ENCODE measurements around the gene GNG4. TPM values are rescaled to one million over a fixed set of nuclear protein-coding genes. Genes with fewer than 3 reads are reported as not detected.

Gene GNG4
- total RNA-seq (not detected), polyA plus RNA-seq (ENCODE audit: insufficient read length in 6 of 6) (1 to 10 TPM; 1.1 to 3.2 (median 2.0) TPM)
- long read RNA-seq, donor 1 = 0 reads
- long read RNA-seq, donor 2, full-length matches to known transcripts = 3 of 3 reads
- long read RNA-seq, donor 2, partial matches to known transcripts = 0 of 3 reads
- long read RNA-seq, donor 2, other reads (novel, unspliced or antisense) = 0 of 3 reads
- long read RNA-seq, donor 3, full-length matches to known transcripts = 1 of 1 reads
- long read RNA-seq, donor 3, partial matches to known transcripts = 0 of 1 reads
- long read RNA-seq, donor 3, other reads (novel, unspliced or antisense) = 0 of 1 reads
- long read RNA-seq, donor 4 = 0 reads
- long read RNA-seq, donor 5 = 0 reads
- long read RNA-seq, donor 6 = 0 reads
- long read RNA-seq, donor 7 = 0 reads
- long read RNA-seq, donor 8 = 0 reads
- long read RNA-seq, donor 9 = 0 reads
- long read RNA-seq, donor 10 = 0 reads
- long read RNA-seq, donor 11, full-length matches to known transcripts = 53 of 53 reads
- long read RNA-seq, donor 11, partial matches to known transcripts = 0 of 53 reads
- long read RNA-seq, donor 11, other reads (novel, unspliced or antisense) = 0 of 53 reads
- long read RNA-seq, donor 12 = 0 reads

DNA sequence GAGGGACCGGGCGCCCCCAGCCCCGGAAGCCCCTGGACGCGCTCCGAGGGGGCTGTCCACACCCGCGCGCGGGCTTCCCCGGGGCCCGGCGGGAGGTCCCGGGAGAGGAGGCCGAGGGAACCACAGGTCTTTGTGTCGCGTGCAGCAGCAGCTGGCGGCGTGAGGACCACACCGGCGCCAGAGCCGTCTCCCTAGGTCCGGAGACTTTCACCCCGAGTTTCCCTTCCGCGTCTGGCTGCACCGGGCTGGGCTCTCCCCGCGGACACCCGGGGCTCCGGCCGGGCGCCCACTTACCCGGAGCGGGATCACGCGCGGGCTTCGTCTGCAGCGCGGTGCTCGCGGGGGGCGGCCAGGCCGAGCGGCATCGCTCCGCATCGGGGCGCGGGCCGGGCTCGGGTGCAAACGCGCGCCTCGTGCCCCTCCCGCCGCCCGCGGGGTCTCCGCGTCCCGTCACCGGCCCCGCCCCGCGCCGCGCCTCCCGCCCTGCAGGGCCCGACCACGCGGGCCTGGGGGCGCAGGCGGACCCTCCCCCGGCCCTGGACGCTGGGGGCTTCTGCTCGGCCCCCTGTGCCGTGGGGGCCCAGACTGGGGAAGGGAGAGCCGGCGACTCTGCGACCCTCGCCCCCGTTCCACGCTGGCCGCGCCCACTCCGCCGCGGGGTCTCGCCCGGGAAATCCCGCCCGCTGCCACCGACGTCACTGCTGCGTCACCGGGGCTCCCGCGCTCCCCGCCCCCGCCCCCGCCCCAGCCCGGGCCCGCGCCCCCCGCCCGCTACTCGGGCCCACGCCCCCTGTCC, at the start of gene GNG4:
GNG4 (minus strand) TSS at position 417 of the 796 bp plus-strand sequence. CDS start 65,946 bp downstream, outside the sequence.
- TF ChIP-seq, protein P1, sequence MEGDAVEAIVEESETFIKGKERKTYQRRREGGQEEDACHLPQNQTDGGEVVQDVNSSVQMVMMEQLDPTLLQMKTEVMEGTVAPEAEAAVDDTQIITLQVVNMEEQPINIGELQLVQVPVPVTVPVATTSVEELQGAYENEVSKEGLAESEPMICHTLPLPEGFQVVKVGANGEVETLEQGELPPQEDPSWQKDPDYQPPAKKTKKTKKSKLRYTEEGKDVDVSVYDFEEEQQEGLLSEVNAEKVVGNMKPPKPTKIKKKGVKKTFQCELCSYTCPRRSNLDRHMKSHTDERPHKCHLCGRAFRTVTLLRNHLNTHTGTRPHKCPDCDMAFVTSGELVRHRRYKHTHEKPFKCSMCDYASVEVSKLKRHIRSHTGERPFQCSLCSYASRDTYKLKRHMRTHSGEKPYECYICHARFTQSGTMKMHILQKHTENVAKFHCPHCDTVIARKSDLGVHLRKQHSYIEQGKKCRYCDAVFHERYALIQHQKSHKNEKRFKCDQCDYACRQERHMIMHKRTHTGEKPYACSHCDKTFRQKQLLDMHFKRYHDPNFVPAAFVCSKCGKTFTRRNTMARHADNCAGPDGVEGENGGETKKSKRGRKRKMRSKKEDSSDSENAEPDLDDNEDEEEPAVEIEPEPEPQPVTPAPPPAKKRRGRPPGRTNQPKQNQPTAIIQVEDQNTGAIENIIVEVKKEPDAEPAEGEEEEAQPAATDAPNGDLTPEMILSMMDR (IDR thresholded peaks at IDR 0.05) = no peak
- H3K36me3 ChIP-seq = no peaks in the 10 kb centered on the region
- peaks cover 10 to 28% of the 10 kb centered on the region in 2 donors for H3K4me1 ChIP-seq
- DNase-seq (peak in 3 of 4 donors; percentile 23 to 81 (median 40)), ATAC-seq (peak; percentile 66)
- no peaks in the 10 kb centered on the region for H3K9me3 ChIP-seq
- H3K27ac ChIP-seq = no peak within 1 kb of the TSS
- peak within 1 kb of the TSS; percentile 10 to 38 for H3K4me3 ChIP-seq
- peaks cover 57 to 100% of the 10 kb centered on the region in 2 donors for H3K27me3 ChIP-seq
- intact Hi-C loops (cut with DNase I) = no loop called here

DNA sequence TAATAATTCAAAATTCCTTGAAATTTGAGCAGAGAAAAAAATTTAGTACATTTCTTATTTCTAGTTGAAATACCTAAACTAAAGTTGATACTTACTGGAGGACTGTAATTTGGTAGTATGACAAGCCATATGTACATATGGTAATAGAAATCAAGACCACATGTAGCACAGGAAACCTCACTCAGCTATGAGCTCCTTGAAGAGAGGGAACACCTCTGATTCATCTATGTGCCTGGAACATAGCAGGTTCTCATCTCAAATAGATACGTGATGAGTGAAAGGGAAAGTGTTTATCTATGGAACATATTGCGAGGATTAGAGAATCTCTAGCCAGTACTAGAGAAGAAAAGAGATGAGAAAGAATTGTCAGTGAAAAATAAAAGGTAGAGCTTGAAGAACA, 47.9 kb upstream of the GNG4 start:
- Histone ChIP-seq H3K4me1 (no peaks in the 10 kb centered on the region), H3K27me3 (no peaks in the 10 kb centered on the region), H3K36me3 (peaks cover 0 to 99% of the 10 kb centered on the region in 2 donors), H3K27ac (no peak overlapping the region), H3K4me3 (no peak overlapping the region), H3K9me3 (no peaks in the 10 kb centered on the region)
- intact Hi-C loops (cut with DNase I) = no loop called here
- TF ChIP-seq, protein P1 (IDR thresholded peaks at IDR 0.05) = no peak
- ATAC-seq (no peak), DNase-seq (no peak)

DNA sequence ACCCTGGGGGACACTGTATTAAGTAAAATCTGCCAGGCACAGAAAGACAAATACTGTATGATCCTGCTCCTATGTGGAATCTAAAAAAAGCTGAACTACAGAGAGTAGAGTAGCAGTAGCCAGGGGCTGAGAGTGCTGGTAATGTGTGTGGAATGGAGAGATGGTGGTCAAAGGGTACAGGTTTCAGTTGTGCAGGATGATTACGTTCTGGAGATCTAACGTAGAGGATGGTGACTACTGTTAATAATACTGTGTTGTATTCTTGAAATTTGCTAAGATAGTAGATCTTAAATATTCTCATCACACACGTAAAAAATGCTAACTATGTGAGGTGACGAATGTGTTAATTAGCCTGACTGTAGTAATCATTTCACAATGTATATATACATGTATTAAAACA, 39.8 kb upstream of the GNG4 start:
- H3K4me1 ChIP-seq = no peaks in the 10 kb centered on the region
- no peak overlapping the region for H3K27ac ChIP-seq
- no peaks in the 10 kb centered on the region for H3K27me3 ChIP-seq
- no peak overlapping the region for H3K4me3 ChIP-seq
- DNase-seq (no peak), ATAC-seq (no peak)
- intact Hi-C loops (cut with DNase I) = no loop called here
- TF ChIP-seq, protein P1 (IDR thresholded peaks at IDR 0.05) = no peak
- peaks cover 0 to 99% of the 10 kb centered on the region in 2 donors for H3K36me3 ChIP-seq
- no peaks in the 10 kb centered on the region for H3K9me3 ChIP-seq

DNA sequence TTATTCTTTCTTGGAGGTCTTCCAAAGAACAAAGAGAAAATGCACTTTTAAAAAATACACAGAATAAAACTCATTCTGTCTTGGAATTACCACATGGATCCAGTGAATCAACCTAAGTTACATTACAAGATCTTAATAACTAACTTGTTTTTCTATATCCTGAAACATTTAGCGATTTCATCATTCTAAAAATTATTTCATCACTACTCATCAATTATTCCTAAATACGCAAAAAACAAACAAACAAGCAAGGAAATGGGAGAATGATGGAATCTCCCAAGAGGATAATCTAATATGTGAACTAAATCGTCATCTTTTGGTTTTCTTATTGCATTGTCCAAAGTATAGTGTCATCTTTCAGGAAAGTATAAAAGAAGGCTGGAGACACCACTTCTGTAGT, 38.5 kb upstream of the GNG4 start:
- peaks cover 0 to 99% of the 10 kb centered on the region in 2 donors for H3K36me3 ChIP-seq
- intact Hi-C loops (cut with DNase I) = no loop called here
- H3K9me3 ChIP-seq = no peaks in the 10 kb centered on the region
- H3K27me3 ChIP-seq = no peaks in the 10 kb centered on the region
- TF ChIP-seq, protein P1 (IDR thresholded peaks at IDR 0.05) = no peak
- DNase-seq = no peak
- no peak overlapping the region for H3K4me3 ChIP-seq
- H3K4me1 ChIP-seq = no peaks in the 10 kb centered on the region
- H3K27ac ChIP-seq = no peak overlapping the region
- ATAC-seq = no peak

Data from left lung (tissue), 14 donors.